Liver (tissue), 9 donors: Measurements from ENCODE around the gene DOK6. TPM values are rescaled to one million over a fixed set of nuclear protein-coding genes. Genes with fewer than 3 reads are reported as not detected.

Experiments
- DNase-seq: peaks from one replicate; pipeline ENCODE4 v3.0.0-alpha.2; 2017; ENCODE audit warnings: low spot score
- H3K27ac ChIP-seq, 2 donors: one replicate each; pipeline ENCODE4 v1.7.0; 2013; ENCODE audit warnings: inconsistent platforms in 2 of 2, low read length in 2 of 2, control low read depth in 1 of 2, low read depth in 1 of 2, mild to moderate bottlenecking in 1 of 2
- H3K27me3 ChIP-seq, 4 donors: one replicate each; pipeline versions ENCODE4 v1.6.1 to v1.7.0; 2013; ENCODE audit warnings: low read length in 3 of 4, inconsistent platforms in 1 of 4, mild to moderate bottlenecking in 1 of 4, moderate library complexity in 1 of 4; ENCODE audit not compliant: control insufficient read depth in 4 of 4, insufficient read depth in 4 of 4
- H3K36me3 ChIP-seq, 4 donors: one replicate each; pipeline versions ENCODE4 v1.6.1 to v1.7.0; 2013; ENCODE audit warnings: low read length in 3 of 4, mild to moderate bottlenecking in 3 of 4, low read depth in 1 of 4, moderate library complexity in 1 of 4; ENCODE audit not compliant: control insufficient read depth in 4 of 4, insufficient read depth in 3 of 4
- H3K4me1 ChIP-seq, 4 donors: one replicate each; pipeline versions ENCODE4 v1.6.1 to v1.7.0; 2013; ENCODE audit warnings: low read length in 3 of 4, mild to moderate bottlenecking in 3 of 4, moderate library complexity in 1 of 4; ENCODE audit not compliant: control insufficient read depth in 4 of 4, insufficient read depth in 4 of 4
- H3K4me3 ChIP-seq, 3 donors: one replicate each; pipeline versions ENCODE4 v1.6.1 to v1.7.0; 2013; ENCODE audit warnings: low read length in 3 of 3, control low read depth in 1 of 3, low read depth in 1 of 3, mild to moderate bottlenecking in 1 of 3
- H3K9ac ChIP-seq, 2 donors: one replicate each; pipeline ENCODE4 v1.7.0; 2013; ENCODE audit warnings: low read length in 2 of 2, mild to moderate bottlenecking in 2 of 2, moderate library complexity in 2 of 2, control low read depth in 1 of 2, low read depth in 1 of 2
- H3K9me3 ChIP-seq, 4 donors: one replicate each; pipeline versions ENCODE4 v1.6.1 to v1.7.0; 2013; ENCODE audit warnings: low read length in 3 of 4; ENCODE audit not compliant: control insufficient read depth in 4 of 4
- EGR1 ChIP-seq, 2 donors: IDR thresholded peaks; 2 replicates each; pipeline ENCODE4 v1.6.1; 2016 to 2018; ENCODE audit warnings: antibody characterized with exemption in 2 of 2, low read depth in 2 of 2
- FOXA1 ChIP-seq: IDR thresholded peaks from 2 replicates; pipeline ENCODE4 v1.6.1; 2016; ENCODE audit warnings: antibody characterized with exemption
- GABPA ChIP-seq, 2 donors: IDR thresholded peaks in 1 of 2; conservative IDR thresholded peaks in 1 of 2; 2 replicates each; pipeline ENCODE4 v1.6.1; 2016; ENCODE audit warnings: antibody characterized with exemption in 2 of 2, mild to moderate bottlenecking in 1 of 2, moderate library complexity in 1 of 2
- HNF4A ChIP-seq, 2 donors: conservative IDR thresholded peaks; 2 replicates each; pipeline ENCODE4 v1.6.1; 2016; ENCODE audit warnings: antibody characterized with exemption in 2 of 2, mild to moderate bottlenecking in 2 of 2
- HNF4G ChIP-seq: IDR thresholded peaks from 2 replicates; pipeline ENCODE4 v1.6.1; 2016; ENCODE audit warnings: antibody characterized with exemption
- JUND ChIP-seq, 2 donors: IDR thresholded peaks; 2 replicates each; pipeline ENCODE4 v1.6.1; 2016; ENCODE audit warnings: antibody characterized with exemption in 2 of 2
- NR2F2 ChIP-seq: IDR thresholded peaks from 2 replicates; pipeline ENCODE4 v1.6.1; 2016; ENCODE audit warnings: antibody characterized with exemption
- RAD21 ChIP-seq, 2 donors: IDR thresholded peaks; 2 replicates each; pipeline ENCODE4 v1.6.1; 2016; ENCODE audit warnings: antibody characterized with exemption in 2 of 2, mild to moderate bottlenecking in 2 of 2
- REST ChIP-seq: IDR thresholded peaks from 2 replicates; pipeline ENCODE4 v1.6.1; 2016; ENCODE audit warnings: antibody characterized with exemption, mild to moderate bottlenecking
- RXRA ChIP-seq, 2 donors: IDR thresholded peaks; 2 replicates each; pipeline ENCODE4 v1.6.1; 2017 to 2018; ENCODE audit warnings: antibody characterized with exemption in 2 of 2, mild to moderate bottlenecking in 1 of 2
- SP1 ChIP-seq: IDR thresholded peaks from 2 replicates; pipeline ENCODE4 v1.6.1; 2018; ENCODE audit warnings: antibody characterized with exemption, mild to moderate bottlenecking
- TAF1 ChIP-seq: conservative IDR thresholded peaks from 2 replicates; pipeline ENCODE4 v1.6.1; 2016; ENCODE audit warnings: antibody characterized with exemption, mild to moderate bottlenecking
- YY1 ChIP-seq: IDR thresholded peaks from 2 replicates; pipeline ENCODE4 v1.6.1; 2016; ENCODE audit warnings: antibody characterized with exemption, mild to moderate bottlenecking
- WGBS: extraction: QIAGEN DNeasy Blood & Tissue Kit; methylation state at CpG from one replicate; pipeline ENCODE4 v1.1.7; 2013; 5-methylcytosine and 5-hydroxymethylcytosine counted together
- polyA plus RNA-seq, 2 donors: library from polyadenylated mRNA; stranded (reverse) in 1 of 2; unstranded in 1 of 2; fragments of 200-250 nt in 1 of 2; fragments of >200 nt in 1 of 2; fragmentation: Nextera tagmentation in 1 of 2; extraction: Ambion mirVana in 1 of 2; gene quantifications; one replicate each; pipeline versions ENCODE4 v1.2.1 to v1.2.3, GENCODE V29; 2013 to 2015
- total RNA-seq, 2 donors: library from RNA; depleted of rRNA; stranded (reverse); fragments of >200 nt; gene quantifications; one replicate each; pipeline ENCODE4 v1.2.3, GENCODE V29; 2014
- TF ChIP-seq, protein P1 (sequence below): fragments of 150-350 bp; IDR thresholded peaks from 2 replicates; pipeline ENCODE4 v1.5.1; 2017; ENCODE audit warnings: improper control_type of control experiment, low read depth, low read length; ENCODE audit not compliant: missing input control
- TF ChIP-seq, protein P2 (sequence below): IDR thresholded peaks from 2 replicates; pipeline ENCODE4 v1.6.1; 2016; ENCODE audit warnings: antibody characterized with exemption
- TF ChIP-seq, protein P3 (sequence below): IDR thresholded peaks from 2 replicates; pipeline ENCODE4 v1.6.1; 2016; ENCODE audit warnings: antibody characterized with exemption
- TF ChIP-seq, protein P4 (sequence below): IDR thresholded peaks from 2 replicates; pipeline ENCODE4 v1.6.1; 2016; ENCODE audit warnings: antibody characterized with exemption
- donor health status: healthy.
- donor health status: healthy.
- donor health status: healthy.
- donor health status: healthy.
- donor health status: healthy.

The DOK6 gene
- total and polyA plus RNA-seq, 4 donors: 0.08 to 1.1 (median 0.67) TPM

GRCh38 chr18:69774831-69775230 is 374.1 kb downstream of the DOK6 start:
- no peak overlapping the region for H3K27ac ChIP-seq
- 54% methylated on average over 3 of the region's 3 CpGs for WGBS

DNA sequence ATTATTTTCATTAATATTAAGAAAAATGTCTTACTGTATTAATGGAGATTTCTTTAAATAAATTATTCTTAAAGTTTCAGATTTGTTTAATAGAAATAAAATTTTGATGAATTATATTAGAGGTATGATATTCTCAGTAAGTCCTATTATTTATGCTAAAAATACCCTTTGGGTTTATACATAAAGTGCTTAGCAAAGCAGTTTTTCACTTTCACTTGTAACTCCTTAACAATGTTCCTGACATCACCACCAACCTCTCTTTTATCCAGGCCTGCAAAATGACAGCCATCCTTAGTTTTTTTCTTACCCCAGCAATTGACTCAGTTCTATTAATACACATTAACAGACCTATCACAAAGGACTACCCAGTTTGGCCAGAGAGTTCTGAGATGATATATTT is 376.6 kb downstream of the DOK6 start:
- TF ChIP-seq YY1: no peak
- TF ChIP-seq, protein P1, sequence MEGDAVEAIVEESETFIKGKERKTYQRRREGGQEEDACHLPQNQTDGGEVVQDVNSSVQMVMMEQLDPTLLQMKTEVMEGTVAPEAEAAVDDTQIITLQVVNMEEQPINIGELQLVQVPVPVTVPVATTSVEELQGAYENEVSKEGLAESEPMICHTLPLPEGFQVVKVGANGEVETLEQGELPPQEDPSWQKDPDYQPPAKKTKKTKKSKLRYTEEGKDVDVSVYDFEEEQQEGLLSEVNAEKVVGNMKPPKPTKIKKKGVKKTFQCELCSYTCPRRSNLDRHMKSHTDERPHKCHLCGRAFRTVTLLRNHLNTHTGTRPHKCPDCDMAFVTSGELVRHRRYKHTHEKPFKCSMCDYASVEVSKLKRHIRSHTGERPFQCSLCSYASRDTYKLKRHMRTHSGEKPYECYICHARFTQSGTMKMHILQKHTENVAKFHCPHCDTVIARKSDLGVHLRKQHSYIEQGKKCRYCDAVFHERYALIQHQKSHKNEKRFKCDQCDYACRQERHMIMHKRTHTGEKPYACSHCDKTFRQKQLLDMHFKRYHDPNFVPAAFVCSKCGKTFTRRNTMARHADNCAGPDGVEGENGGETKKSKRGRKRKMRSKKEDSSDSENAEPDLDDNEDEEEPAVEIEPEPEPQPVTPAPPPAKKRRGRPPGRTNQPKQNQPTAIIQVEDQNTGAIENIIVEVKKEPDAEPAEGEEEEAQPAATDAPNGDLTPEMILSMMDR: no peak
- TF ChIP-seq HNF4A (conservative IDR thresholded peaks at IDR 0.05): no peak
- TF ChIP-seq NR2F2: no peak
- TF ChIP-seq, protein P2, sequence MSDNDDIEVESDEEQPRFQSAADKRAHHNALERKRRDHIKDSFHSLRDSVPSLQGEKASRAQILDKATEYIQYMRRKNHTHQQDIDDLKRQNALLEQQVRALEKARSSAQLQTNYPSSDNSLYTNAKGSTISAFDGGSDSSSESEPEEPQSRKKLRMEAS: no peak
- no peak for TF ChIP-seq HNF4G
- no peak for TF ChIP-seq SP1
- TF ChIP-seq EGR1 (IDR thresholded peaks at IDR 0.05; ENCODE audit: low read depth in 2 of 2): no peak
- TF ChIP-seq TAF1: no peak
- TF ChIP-seq GABPA (IDR thresholded peaks at IDR 0.05 in 1 of 2, conservative IDR thresholded peaks at IDR 0.05 in 1 of 2): no peak
- TF ChIP-seq RXRA (IDR thresholded peaks at IDR 0.05): no peak
- TF ChIP-seq, protein P3, sequence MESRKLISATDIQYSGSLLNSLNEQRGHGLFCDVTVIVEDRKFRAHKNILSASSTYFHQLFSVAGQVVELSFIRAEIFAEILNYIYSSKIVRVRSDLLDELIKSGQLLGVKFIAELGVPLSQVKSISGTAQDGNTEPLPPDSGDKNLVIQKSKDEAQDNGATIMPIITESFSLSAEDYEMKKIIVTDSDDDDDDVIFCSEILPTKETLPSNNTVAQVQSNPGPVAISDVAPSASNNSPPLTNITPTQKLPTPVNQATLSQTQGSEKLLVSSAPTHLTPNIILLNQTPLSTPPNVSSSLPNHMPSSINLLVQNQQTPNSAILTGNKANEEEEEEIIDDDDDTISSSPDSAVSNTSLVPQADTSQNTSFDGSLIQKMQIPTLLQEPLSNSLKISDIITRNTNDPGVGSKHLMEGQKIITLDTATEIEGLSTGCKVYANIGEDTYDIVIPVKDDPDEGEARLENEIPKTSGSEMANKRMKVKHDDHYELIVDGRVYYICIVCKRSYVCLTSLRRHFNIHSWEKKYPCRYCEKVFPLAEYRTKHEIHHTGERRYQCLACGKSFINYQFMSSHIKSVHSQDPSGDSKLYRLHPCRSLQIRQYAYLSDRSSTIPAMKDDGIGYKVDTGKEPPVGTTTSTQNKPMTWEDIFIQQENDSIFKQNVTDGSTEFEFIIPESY: no peak
- TF ChIP-seq RAD21 (IDR thresholded peaks at IDR 0.05): no peak
- TF ChIP-seq JUND (IDR thresholded peaks at IDR 0.05): no peak
- TF ChIP-seq, protein P4, sequence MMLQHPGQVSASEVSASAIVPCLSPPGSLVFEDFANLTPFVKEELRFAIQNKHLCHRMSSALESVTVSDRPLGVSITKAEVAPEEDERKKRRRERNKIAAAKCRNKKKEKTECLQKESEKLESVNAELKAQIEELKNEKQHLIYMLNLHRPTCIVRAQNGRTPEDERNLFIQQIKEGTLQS: no peak
- DNase-seq: no peak
- H3K36me3 ChIP-seq: no peaks in the 10 kb centered on the region
- no peak overlapping the region for H3K9ac ChIP-seq
- no peaks in the 10 kb centered on the region for H3K27me3 ChIP-seq
- no peak overlapping the region for H3K27ac ChIP-seq
- H3K4me3 ChIP-seq: no peak overlapping the region
- no peaks in the 10 kb centered on the region for H3K4me1 ChIP-seq
- H3K9me3 ChIP-seq: no peaks in the 10 kb centered on the region

More at GRCh38 chr18:69774831-69775230, 374.1 kb downstream of the DOK6 start:
- Histone ChIP-seq H3K27me3 (no peaks in the 10 kb centered on the region), H3K4me3 (no peak overlapping the region), H3K4me1 (no peaks in the 10 kb centered on the region), H3K9me3 (no peaks in the 10 kb centered on the region), H3K9ac (no peak overlapping the region), H3K36me3 (no peaks in the 10 kb centered on the region)
- DNase-seq: no peak
- TF ChIP-seq FOXA1: no peak
- TF ChIP-seq, protein P4: no peak
- no peak for TF ChIP-seq RAD21 (IDR thresholded peaks at IDR 0.05)
- no peak for TF ChIP-seq HNF4G
- TF ChIP-seq GABPA (IDR thresholded peaks at IDR 0.05 in 1 of 2, conservative IDR thresholded peaks at IDR 0.05 in 1 of 2): no peak
- TF ChIP-seq REST: no peak
